Glomerular endothelial cell (primary cell): ENCODE data around the gene GNB1. TPM values are rescaled to one million over a fixed set of nuclear protein-coding genes. Genes with fewer than 3 reads are reported as not detected.

Experiments used
- DNase-seq: peaks from one replicate; pipeline ENCODE4 v3.0.0-alpha.2; 2011; ENCODE audit warnings: low read depth, low spot score; ENCODE audit errors: extremely low read depth
- total RNA-seq: library from RNA; depleted of rRNA; stranded (reverse); fragments of >200 nt; gene quantifications from 2 replicates; pipeline ENCODE4 v1.2.3, GENCODE V29; 2015

GNB1 gene
- total RNA-seq, 1 donor from 2014 or later, result 291 TPM

DNA sequence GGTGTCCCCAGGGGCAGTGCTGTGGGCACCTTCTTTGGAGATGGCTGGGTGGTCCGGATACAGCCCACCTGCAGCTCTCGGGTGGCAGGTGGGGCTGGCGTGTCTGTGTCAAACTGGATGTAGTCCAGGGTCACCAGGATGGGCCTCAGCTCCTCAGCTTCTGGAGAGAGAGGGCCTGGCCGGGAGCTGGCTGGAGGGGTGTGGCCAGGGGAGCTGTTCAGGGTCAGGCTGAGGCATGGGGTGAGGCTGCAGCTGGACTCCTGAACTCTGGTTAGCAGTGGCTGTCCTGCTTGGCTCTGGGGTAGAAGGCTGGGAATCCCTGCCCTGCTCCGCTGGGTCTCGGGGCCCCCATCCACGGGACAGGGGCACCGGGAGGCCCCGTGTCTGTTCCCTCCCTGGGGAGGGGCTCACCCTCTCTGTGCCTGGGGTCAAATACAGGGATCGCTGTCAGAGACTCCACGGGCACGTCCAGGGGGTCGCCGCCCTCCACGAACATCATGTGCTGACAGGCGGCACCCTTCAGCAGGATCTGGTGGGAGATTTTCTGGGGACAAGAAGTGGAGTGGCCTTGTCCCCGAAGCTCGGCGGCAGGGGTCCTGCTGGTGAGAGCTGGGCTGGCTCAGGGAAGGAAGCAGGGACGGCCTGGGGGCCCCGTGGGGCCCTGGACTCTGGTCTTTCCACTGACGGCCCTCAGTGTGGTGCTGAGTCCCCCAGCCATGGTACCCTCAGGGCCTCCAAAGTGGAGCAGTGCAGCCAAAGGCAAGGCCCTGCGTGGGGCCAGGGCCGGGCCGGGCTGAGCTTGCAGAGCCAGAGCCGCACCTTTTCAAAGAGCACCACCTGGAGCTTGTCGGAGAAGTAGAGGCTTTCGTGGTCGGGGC lies 32.3 kb upstream of the GNB1 start:
- no peak for DNase-seq

GRCh38 chr1:1922702-1922955 lies 31.7 kb upstream of the GNB1 start:
- no peak for DNase-seq

DNA sequence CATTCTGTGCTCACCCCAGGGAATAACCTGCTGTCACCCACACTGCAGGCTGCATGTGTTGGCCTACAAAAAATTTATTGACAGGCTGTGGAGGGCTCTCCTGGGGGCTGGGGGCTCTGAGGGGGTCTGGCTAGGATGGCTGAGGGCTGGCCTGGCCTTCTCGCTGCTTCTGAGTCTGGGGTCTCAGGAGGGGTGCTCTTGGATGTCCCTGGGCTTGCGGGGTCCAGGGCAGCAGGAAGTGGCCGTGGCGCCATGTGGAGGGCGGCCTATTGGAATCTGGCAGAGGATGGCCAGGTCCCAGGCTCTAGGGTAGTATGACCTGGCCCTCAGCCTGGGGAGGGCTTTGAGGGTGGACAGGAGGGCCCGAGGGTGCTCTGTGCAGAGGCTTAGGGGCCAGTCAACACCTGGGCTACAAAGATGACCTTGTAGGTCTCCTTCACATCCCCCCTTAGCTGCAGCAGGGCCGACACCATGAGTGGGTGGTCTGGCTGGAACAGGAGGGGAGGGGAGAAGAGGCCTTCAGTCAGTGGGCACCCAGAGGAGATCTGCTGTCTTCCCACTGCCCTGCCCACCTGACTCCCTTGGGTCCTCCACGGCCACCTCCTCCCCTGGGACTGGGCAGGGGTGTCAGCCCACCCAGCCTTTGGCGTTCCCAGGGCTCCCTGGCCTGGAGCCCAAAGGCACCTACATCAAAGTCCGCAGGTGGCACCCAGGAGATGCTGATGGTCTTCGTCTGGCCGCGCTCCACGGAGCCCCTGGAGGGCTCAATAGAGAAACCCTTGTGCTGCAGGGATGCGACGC lies 31.2 kb upstream of the GNB1 start:
- no peak for DNase-seq

DNA sequence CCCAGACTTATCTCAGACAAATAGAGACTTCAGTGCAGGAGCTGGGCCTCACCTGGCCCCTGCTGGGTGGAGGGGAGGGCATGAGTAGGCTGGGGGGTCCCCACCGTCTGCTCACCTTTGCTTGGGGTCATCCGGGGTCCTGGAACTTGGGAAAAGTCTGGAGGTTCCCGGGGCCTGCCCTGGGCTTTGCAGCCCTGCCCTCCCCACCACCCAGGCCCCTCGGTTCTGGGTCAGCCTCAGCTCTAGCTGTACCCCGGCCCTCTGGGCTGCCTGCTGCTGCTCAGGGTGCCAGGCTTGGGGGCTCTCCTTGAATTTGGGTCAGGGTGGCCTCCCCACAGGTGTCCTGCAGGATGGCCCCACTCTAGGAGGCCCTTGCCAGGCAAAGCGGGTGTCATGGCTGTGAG lies 30.6 kb upstream of the GNB1 start:
- no peak for DNase-seq

GRCh38 chr1:1920608-1921458 lies 29.9 kb upstream of the GNB1 start:
- DNase-seq, result no peak

DNA sequence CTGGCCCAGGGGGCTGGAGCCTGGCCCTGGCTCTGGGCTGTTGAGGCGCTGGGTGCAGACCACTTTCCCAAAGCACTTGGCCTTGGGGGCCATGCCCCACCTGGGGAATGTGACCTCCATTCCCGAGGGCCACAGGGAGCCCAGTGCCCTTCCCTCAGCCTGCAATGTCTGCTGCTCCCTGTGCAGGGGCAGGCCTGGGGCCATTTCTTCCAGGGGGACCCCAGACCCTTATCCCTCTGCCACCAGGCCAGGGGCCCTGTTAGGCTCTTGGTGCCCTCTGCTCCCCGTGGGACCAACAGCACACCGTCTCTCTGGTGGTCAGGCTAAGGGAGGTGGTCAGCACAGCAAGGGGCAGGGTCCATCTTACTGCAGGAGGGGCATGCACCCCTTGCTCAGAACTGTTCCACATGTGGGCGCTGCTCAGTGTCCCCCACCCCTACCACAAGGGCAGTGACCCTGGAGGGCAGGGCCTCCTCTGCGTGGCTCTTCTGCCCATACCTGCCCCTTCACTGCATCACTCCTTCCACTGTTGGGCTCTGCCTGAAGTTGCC lies 29.2 kb upstream of the GNB1 start:
- no peak for DNase-seq

GRCh38 chr1:1919304-1920056 lies 28.6 kb upstream of the GNB1 start:
- DNase-seq, result peak; percentile 71

GRCh38 chr1:1918901-1919303 lies 28.0 kb upstream of the GNB1 start, which contains the start of gene TMEM52:
Gene TMEM52, minus strand, starts transcription at chr1:1919279. Its CDS starts 14 bp downstream, at chr1:1919265.
- no peak for DNase-seq

DNA sequence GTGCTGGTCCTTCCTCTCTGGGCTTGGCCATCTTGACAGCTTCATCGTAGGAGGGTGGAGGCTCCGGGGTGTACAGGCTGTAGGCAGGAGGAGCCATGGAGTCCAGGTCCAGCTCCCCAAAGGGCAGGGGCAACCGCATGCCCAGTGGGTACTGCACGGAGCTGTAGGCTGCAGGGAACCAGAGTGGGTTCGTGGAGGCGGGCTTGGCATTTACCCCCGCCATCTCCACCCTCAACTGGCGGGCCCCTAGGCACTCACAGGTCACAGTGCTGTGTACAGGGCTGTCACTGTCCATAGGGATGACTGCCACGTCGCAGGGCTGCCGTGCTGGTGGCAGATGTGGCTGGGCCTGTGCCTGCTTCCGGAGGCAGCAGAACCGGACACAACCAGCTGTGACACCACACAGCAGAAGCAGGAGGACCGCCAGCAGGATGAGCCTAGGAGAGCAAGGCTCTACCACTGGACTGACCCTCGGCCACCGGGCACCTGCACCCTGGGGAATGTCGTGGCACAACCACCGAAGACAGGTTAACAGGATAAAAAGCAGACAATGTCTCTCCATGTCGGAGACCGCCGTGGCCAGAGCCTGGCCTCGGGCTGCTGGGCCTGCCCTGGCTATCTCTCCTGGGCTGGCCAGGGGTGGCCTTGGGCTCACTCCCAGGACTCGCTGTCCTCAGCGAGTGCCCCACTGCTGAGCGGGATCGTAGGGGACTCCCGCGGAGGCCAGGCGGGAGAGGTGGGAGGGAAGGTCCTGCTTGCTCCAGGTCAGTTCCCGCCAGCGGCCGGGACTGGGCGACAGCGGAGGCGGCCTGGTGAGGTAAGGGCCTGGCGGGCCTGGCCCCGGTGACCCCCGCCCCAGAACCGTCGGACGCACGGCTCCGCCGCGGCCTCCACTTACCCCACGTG lies 27.4 kb upstream of the GNB1 start:
- DNase-seq, result no peak

- no peak for DNase-seq
Observed at GRCh38 chr1:1917304-1917976, 26.6 kb upstream of the GNB1 start.

GRCh38 chr1:1916851-1917251 lies 26.0 kb upstream of the GNB1 start:
- DNase-seq, result no peak

DNA sequence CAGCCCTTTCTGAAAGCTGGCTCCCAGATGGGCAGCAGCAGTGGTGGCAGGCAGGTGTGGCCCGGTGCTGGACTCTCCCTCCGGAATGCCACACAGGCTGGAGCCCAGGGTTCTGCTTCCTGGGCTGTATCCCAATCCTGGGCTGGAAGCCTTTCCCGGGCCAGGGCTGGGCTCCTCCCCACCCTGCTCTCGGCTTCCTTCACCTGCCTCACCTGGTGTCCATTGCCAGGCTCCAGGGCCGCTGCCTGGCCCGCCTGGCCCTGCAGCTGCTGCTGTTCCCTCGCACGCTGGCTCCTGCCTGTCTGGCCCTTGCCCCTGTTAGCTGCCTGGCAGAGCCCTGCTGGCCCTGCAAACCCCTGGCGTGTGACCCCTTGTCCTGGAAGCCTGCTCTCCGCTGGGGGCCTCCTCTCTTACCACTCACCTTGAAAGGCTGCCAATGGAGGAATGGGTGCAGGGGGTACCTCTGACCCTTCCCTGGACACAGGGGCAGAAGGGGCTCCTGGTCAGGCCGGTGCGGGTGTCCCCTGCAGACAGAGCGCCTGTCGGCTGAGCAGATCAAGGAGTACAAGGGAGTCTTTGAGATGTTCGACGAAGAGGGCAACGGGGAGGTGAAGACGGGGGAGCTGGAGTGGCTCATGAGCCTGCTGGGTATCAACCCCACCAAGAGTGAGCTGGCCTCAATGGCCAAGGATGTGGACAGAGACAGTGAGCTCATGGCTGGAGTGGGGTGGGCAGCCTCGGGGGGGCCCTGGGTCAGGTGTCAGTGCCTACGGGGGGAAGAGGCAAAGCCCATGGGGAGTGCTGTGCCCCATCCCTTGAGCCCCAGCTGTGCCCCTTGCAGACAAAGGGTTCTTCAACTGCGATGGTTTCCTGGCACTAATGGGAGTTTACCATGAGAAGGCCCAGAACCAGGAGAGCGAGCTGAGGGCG lies 25.3 kb upstream of the GNB1 start:
- DNase-seq, result no peak

DNA sequence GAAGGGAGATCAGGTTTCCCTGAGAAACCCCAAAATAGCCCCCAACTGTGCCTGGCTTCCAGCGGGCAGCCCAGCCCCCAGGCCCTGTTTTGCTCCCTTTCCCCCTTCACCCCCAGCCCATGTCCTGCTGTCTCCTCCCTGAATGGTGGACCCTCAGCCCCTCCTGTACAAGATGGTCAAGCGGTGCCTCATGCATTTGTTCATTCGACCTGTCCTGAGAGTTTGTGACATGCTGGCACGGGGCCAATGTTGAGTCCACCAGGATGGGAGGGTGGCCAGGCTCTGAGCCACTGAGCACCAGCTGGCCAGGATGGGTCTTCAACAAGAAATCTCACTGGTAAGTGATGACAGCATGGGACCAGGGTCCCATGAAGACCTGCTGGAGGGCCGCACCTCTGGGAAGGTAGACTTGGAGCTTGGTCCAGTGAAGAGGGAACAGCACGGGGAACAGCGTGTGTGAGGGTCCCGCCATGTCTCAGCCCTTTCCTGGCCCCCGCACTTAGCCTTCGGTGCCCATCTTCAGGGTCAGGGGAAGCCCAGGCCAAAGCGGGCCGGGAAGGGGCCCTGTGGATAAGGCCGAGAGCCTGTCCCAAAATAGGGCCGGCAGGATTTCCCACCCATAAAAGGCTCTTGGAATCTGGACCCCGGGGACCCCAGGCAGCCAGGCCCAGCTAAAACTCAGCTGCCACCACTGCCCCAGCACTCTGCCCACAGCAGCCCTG lies 24.2 kb upstream of the GNB1 start, which contains the start of gene CALML6:
TSS of gene CALML6 (plus strand) at position 290 of the 722 bp plus-strand sequence. CDS start at position 311, 21 bp downstream.
- DNase-seq, result no peak

DNA sequence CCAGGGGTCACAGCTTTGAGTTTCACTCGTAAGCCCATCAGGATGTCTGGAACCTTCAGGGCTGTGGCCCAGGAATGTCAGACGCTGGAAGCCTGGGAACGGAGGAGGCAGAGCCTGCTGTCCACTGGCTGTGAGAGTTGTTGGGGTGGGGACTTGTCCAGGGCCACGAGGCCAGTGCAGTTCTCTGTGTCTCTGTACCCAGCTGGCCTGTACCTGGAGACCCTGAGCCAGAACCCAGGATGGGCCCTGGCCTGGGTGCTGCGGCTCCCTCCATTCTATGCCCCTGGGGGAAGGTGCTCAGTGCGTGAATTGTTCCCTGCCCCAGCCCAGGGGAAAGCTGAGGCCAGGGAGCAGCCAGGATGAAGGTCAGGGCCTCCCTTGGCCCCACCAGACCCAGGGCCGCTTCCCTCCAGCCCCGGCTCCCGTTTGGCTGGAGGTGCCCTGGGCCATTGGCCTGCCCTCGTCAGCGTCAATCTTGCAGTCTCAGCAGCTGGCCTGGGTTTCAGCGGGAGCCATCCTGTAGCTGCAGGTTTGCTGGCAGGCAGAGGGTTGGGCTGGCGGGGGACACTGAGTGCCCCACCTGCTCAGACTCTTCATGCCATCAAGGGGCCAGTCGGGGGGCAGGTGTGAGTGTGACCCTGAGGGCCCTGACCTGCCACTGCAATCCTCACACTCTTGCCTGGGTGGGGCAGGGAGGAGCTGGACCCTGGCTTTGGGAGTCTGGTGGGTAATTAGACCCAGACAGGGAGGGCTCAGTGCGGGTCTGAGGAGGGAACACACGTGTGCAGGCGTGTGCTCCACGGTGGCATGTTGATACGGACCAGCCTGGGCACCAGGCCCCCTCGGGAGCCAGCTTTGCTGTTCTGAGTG lies 23.4 kb upstream of the GNB1 start:
- no peak for DNase-seq

- no peak for DNase-seq
Observed at GRCh38 chr1:1911350-1912041, 20.6 kb upstream of the GNB1 start.
